Activated CD4-positive, alpha-beta T cell treated with anti-CD3 and anti-CD28 coated beads for 48 hours (primary cell): Measurements from ENCODE around the gene SPDYE1.

Experiments
- DNase-seq: peaks from one replicate; pipeline ENCODE4 v3.0.0-alpha.2; 2020

Gene SPDYE1

GRCh38 chr7:44045226-44046014, 47.7 kb downstream of the SPDYE1 start:
- DNase-seq = no peak

DNA sequence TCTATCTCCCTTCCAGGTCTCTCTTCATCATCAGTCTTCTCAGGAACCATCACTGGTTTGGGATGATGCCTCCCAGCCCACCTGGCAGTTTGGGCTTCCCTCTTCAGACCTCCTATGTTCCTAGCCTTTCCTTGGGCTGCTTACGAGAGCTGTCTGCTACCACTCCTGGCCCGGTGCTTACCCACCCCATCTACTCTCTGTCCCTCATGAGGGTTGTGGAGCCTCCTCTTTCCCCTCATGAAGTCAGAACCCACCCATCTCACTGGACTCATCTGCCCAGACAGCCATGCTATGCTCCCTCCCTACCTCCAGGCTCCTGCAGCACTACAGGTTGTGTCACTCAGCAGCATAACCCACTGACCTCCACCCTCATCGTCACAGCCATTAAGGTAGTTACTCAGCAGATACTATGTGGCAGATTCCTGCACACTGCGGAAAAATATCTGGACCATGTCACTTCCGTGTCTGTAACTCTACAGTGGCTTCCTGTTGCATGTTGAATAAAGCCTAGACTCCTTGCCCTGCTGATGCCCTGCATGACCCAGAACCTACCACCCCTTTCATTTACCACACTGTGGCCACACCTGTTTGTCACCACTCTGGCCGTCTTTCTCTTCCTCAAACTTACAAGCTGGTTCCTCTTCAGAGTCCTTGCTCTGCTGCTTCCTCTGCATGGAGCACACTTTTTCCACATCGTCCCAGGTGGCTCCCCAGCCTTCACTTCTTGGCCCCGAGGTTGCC, 48.8 kb downstream of the SPDYE1 start:
- DNase-seq = peak; percentile 50

- no peak for DNase-seq
These were observed 50.5 kb downstream of the SPDYE1 start for GRCh38 chr7:44048031-44048795.

DNA sequence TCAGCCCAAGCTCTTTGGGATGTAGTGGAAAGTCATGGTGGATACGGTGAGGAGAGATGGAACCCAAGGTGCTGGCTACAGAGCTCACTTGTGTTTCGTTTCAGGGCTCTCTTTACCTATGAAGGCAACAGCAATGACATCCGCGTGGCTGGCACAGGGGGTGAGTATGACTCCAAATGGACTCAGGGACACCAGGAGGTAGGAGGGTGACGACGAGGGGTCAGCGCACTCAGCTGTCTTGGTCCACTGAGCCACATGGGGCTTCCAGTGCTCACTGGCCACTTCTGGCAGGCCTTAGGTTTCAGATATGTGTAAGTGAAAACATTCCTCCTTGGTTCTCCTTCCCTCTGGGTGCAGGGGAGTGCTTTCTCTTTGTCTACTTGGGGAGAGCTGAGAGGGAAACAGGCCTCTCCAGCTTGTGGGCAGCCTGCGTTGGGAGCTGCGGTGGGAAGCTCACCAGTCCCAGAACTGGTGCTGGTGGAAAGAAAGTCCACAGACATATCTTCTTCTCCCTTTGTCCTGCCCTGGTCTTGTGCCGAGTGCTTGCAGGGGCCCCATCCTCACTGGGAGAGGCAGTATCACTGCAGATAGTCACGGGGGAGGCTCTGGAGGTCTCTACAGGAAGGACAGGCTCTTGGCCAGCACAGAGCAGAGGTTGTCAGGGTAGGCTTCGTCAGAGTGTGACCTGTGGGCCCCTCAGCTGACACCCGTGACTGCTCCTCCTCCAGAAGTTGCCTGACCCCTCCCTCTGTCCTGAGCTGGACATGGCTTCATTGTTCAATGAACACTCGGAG, 52.6 kb downstream of the SPDYE1 start:
- DNase-seq = no peak

GRCh38 chr7:44050915-44051560, 53.3 kb downstream of the SPDYE1 start:
- DNase-seq = no peak

DNA sequence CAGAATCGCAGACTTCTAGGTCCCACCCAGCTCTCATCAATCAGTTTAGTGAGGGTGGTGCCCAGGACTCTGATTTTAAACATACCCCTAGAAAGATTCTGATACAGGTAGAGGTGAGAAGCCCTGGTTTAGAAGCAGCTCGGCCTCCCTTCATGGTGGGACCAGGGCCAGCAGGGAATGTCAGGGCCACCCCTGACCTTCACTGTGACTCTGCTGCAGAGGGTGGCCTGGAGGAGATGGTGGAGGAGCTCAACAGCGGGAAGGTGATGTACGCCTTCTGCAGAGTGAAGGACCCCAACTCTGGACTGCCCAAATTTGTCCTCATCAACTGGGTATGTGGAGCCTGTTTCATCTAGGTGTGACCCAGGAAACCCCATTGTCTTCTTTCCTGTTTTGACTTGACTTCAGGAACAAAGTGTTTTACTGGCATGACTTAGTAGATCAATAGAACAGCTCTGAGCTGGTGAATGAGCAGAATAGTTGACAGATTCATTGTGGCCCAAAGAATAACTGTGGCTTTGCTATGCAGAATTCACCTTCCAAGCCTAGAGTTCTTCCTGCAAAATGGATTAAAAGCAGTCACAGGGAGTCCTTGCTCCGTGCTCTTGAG, 54.0 kb downstream of the SPDYE1 start:
- DNase-seq = no peak

- DNase-seq = no peak
These were observed 55.2 kb downstream of the SPDYE1 start for GRCh38 chr7:44052771-44053365.

DNA sequence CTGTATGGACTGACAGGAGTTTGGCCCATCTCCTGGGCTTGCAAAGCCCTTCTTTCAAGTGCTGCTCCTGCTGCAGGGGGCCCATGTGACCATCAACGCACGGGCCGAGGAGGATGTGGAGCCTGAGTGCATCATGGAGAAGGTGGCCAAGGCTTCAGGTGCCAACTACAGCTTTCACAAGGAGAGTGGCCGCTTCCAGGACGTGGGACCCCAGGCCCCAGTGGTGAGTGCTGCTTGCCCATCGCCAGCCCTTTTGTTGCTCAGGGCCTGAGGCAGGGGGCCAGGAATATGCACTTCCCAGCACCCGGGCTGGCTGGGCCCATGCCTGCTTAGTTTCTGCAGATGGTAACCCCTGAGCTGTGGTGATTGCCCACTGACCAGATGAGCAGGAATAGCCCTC, 59.0 kb downstream of the SPDYE1 start:
- no peak for DNase-seq

DNA sequence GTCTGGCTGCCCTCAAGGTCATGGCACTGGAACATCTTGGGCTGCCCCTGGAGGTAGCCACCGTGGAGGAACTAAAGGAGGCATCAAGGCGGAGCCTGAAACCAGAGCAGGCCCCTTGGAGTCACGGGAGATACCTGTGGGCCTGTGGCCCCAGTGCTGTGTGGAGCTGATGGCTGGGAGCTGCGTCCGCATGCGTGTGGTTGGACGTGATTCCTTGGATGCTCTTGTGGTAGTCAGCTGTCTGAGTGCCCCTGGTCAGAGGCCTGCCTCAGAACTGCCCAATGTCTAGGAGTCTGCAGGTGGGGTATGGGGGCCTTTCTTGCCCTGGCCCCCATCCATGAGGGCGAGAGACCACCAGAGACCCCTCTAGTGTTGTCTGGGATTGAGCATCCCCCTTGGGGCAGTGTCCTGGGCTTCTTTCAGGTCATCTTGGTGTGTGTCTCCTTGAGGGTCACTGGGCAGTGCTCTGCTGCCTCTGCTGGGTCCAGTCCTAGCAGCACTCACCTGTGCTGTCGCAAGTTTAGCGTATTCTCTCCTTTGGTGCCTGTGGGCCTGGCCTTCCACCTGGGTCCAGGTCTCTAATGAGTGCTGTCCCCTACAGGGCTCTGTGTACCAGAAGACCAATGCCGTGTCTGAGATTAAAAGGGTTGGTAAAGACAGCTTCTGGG, 59.6 kb downstream of the SPDYE1 start:
- DNase-seq = no peak

GRCh38 chr7:44057849-44058758, 60.4 kb downstream of the SPDYE1 start:
- no peak for DNase-seq

DNA sequence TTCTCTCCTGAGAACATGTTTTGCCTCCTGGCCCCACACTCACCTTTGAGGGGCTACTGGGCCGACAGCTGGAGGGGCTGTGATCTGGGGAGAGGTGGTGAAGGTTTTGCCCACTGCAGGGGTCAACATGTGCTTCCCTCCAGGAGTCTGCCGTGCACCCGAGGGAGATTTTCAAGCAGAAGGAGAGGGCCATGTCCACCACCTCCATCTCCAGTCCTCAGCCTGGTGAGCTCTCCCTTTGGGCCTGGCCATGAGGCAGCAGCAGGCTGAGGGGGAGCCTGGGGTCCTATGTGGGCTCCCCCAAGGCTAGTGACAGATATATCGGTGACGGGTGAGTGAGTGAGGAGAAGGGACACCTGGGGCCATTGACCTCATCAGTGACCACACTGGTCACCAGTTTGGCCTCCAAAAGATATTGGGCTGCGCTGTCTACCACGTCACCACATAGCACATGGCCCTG, 61.1 kb downstream of the SPDYE1 start:
- DNase-seq = no peak

DNA sequence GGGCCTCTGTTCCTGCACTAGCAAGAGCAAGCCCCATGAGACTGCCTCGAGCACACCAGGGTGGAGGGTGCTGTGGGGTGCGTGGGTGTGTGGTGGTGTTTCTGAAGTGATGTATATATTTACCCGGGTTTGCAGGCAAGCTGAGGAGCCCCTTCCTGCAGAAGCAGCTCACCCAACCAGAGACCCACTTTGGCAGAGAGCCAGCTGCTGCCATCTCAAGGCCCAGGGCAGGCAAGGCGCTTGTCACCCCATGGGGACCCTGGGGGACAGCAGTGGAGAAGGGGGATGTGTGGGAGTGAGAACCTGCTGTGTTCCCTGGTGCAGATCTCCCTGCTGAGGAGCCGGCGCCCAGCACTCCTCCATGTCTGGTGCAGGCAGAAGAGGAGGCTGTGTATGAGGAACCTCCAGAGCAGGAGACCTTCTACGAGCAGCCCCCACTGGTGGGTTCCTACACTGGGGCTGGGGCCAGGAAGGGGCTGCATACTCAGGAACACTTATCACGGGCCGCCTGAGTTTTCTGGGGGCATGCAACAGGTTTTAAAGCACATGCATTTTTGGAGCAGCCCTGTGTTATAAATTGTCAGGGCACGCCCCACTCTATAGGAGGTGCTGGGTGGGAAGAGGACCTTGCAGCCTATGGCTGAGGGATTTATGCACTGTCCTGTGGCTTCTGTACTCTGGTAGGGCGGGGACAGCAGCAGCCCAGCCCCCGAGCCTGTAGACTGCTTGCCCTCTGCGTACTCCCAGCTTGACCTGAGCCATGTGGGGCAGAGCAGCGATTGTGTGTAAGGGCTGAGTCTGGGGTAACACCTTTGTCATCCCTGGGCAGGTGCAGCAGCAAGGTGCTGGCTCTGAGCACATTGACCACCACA, 61.8 kb downstream of the SPDYE1 start:
- no peak for DNase-seq
